Parathyroid adenoma (tissue), 2 donors: ENCODE results near the gene GHDC.
"Not testable (repeated sequence)": the region's sequence is repeated elsewhere in the genome, so short reads cannot be mapped to it uniquely, and the experiment has no call there.

Source experiments
- H2AFZ ChIP-seq: fragments of 300-600 bp; sonication (generic); one replicate; pipeline ENCODE4 v1.7.0; 2017; ENCODE audit warnings: antibody characterized with exemption, mild to moderate bottlenecking
- H3K27ac ChIP-seq: fragments of 300-600 bp; sonication (generic); one replicate; pipeline ENCODE4 v1.7.0; 2017
- H3K27me3 ChIP-seq: fragments of 300-600 bp; sonication (generic); one replicate; pipeline ENCODE4 v1.7.0; 2017; ENCODE audit warnings: low read length; ENCODE audit not compliant: control insufficient read depth, insufficient read depth
- H3K36me3 ChIP-seq: fragments of 300-600 bp; sonication (generic); one replicate; pipeline ENCODE4 v1.7.0; 2017; ENCODE audit warnings: low read length; ENCODE audit not compliant: control insufficient read depth, insufficient read depth
- H3K4me1 ChIP-seq: fragments of 300-600 bp; sonication (generic); one replicate; pipeline ENCODE4 v1.7.0; 2017; ENCODE audit warnings: control low read depth
- H3K4me2 ChIP-seq: fragments of 300-600 bp; sonication (generic); one replicate; pipeline ENCODE4 v1.7.0; 2017; ENCODE audit warnings: low read length
- H3K4me3 ChIP-seq: fragments of 300-600 bp; sonication (generic); one replicate; pipeline ENCODE4 v1.7.0; 2017; ENCODE audit warnings: low read depth, low read length
- H3K79me2 ChIP-seq: fragments of 300-600 bp; sonication (generic); one replicate; pipeline ENCODE4 v1.7.0; 2017; ENCODE audit warnings: control low read depth
- H3K9ac ChIP-seq: fragments of 300-600 bp; sonication (generic); one replicate; pipeline ENCODE4 v1.7.0; 2017; ENCODE audit warnings: mild to moderate bottlenecking
- H3K9me3 ChIP-seq: fragments of 300-600 bp; sonication (generic); one replicate; pipeline ENCODE4 v1.7.0; 2017; ENCODE audit warnings: low read length; ENCODE audit not compliant: control insufficient read depth
- CTCF ChIP-seq: fragments of 300-600 bp; sonication (generic); IDR thresholded peaks from one replicate; pipeline ENCODE4 v1.7.0; 2017; ENCODE audit warnings: antibody characterized with exemption, mild to moderate bottlenecking
- donor health status: primary hyperparathyroidism.

Gene GHDC

GRCh38 chr17:42212382-42212781 lies 18.1 kb upstream of the GHDC start:
- Histone ChIP-seq H3K9ac (no peak overlapping the region), H3K4me2 (no peak overlapping the region), H3K36me3 (no peaks in the 10 kb centered on the region), H3K79me2 (no peaks in the 10 kb centered on the region), H3K27me3 (no peaks in the 10 kb centered on the region), H2AFZ (no peak overlapping the region), H3K4me1 (peaks cover 5% of the 10 kb centered on the region), H3K27ac (no peak overlapping the region), H3K4me3 (no peak overlapping the region), H3K9me3 (no peaks in the 10 kb centered on the region)
- TF ChIP-seq CTCF, result no peak

GRCh38 chr17:42211921-42212341 lies 17.6 kb upstream of the GHDC start:
- H3K27me3 ChIP-seq, H3K36me3 ChIP-seq, H3K9me3 ChIP-seq, H3K27ac ChIP-seq, H3K4me3 ChIP-seq, H3K4me1 ChIP-seq, H3K4me2 ChIP-seq, H3K9ac ChIP-seq, H2AFZ ChIP-seq, H3K79me2 ChIP-seq: not testable (repeated sequence)

GRCh38 chr17:42210046-42210445 lies 15.8 kb upstream of the GHDC start:
- Histone ChIP-seq H3K4me2 (no peak overlapping the region), H3K27me3 (no peaks in the 10 kb centered on the region), H3K36me3 (no peaks in the 10 kb centered on the region), H3K27ac (no peak overlapping the region), H3K79me2 (no peaks in the 10 kb centered on the region), H3K9me3 (no peaks in the 10 kb centered on the region), H3K4me1 (peaks cover 12% of the 10 kb centered on the region), H3K4me3 (no peak overlapping the region), H3K9ac (no peak overlapping the region), H2AFZ (no peak overlapping the region)
- TF ChIP-seq CTCF, result no peak

GRCh38 chr17:42206153-42206612 lies 11.9 kb upstream of the GHDC start:
- not testable (repeated sequence) for H3K36me3 ChIP-seq, H3K4me3 ChIP-seq, H3K79me2 ChIP-seq, H2AFZ ChIP-seq, H3K9me3 ChIP-seq, H3K27ac ChIP-seq, H3K4me2 ChIP-seq, H3K9ac ChIP-seq, H3K27me3 ChIP-seq
- peaks cover 29% of the 10 kb centered on the region for H3K4me1 ChIP-seq

GRCh38 chr17:42203354-42203753 lies 9.1 kb upstream of the GHDC start:
- Histone ChIP-seq H3K27ac (peak overlapping the region; percentile 80), H3K4me1 (peaks cover 32% of the 10 kb centered on the region), H3K9me3 (no peaks in the 10 kb centered on the region), H3K9ac (no peak overlapping the region), H3K4me2 (peak overlapping the region; percentile 31), H3K36me3 (no peaks in the 10 kb centered on the region), H3K27me3 (no peaks in the 10 kb centered on the region), H3K4me3 (peak overlapping the region; percentile 8), H3K79me2 (no peaks in the 10 kb centered on the region), H2AFZ (no peak overlapping the region)
- no peak for TF ChIP-seq CTCF

GRCh38 chr17:42202696-42203095 lies 8.4 kb upstream of the GHDC start:
- Histone ChIP-seq H2AFZ (no peak overlapping the region), H3K9ac (no peak overlapping the region), H3K4me2 (peak overlapping the region; percentile 31), H3K27ac (no peak overlapping the region), H3K4me1 (peaks cover 32% of the 10 kb centered on the region), H3K9me3 (no peaks in the 10 kb centered on the region), H3K36me3 (no peaks in the 10 kb centered on the region), H3K79me2 (no peaks in the 10 kb centered on the region), H3K4me3 (no peak overlapping the region), H3K27me3 (no peaks in the 10 kb centered on the region)
- TF ChIP-seq CTCF, result no peak
